Mesangial cell (primary cell): ENCODE results near the gene PDC. TPM values are rescaled to one million over a fixed set of nuclear protein-coding genes. Genes with fewer than 3 reads are reported as not detected.

Experiments
- total RNA-seq: library from RNA; depleted of rRNA; stranded (reverse); fragments of >200 nt; gene quantifications from 2 replicates; pipeline ENCODE4 v1.2.3, GENCODE V29; 2015

The PDC gene
- not detected in 2 replicates for total RNA-seq

GRCh38 chr1:186461014-186461413 is at the start of gene PDC:
Gene PDC, minus strand, starts transcription at chr1:186461114. Its CDS starts 11,655 bp downstream, at chr1:186449459.

Other genes with a start within 250 kb of the PDC start
- gene PRG4, start 164.8 kb downstream of the PDC start, total RNA-seq, result not detected in 2 replicates
- 56.9 and 64.4 TPM in 2 replicates for gene TPR, start 85.9 kb downstream of the PDC start, total RNA-seq
- 7.2 and 9.1 TPM in 2 replicates for gene ODR4, start 85.3 kb downstream of the PDC start, total RNA-seq
- 0.16 and 0.38 TPM in 2 replicates for gene PTGS2, start 219.3 kb upstream of the PDC start, total RNA-seq